Measurements from ENCODE around the gene FGF14.

- TF ChIP-seq CTCF (IDR thresholded peaks at IDR 0.05) (no peak), EZH2 (IDR thresholded peaks at IDR 0.05) (no peak)
Measured at GRCh38 chr13:101939370-101939769, 462.5 kb downstream of the FGF14 start.

Measured in neural progenitor cell (in vitro differentiated cells).